MM.1S (cell line): ENCODE measurements around the gene MICAL2.
A peak's percentile ranks its signal among the peaks of the same experiment; 100 is the strongest.

ENCODE experiments used
- DNase-seq: peaks from one replicate; pipeline ENCODE4 v3.0.0-alpha.2; 2015
- H2AFZ ChIP-seq: fragments of 300-600 bp; sonication (generic); 2 replicates; pipeline ENCODE4 v1.6.0; 2016; ENCODE audit warnings: antibody characterized with exemption, low read length
- H3F3A ChIP-seq: fragments of 300-600 bp; sonication (generic); 2 replicates; pipeline ENCODE4 v1.6.1; 2016; ENCODE audit warnings: mild to moderate bottlenecking, antibody characterized with exemption, low read length, moderate library complexity, mixed read lengths; ENCODE audit not compliant: insufficient read depth
- H3K27ac ChIP-seq: fragments of 300-600 bp; sonication (generic); 2 replicates; pipeline ENCODE4 v1.5.1; 2016; ENCODE audit warnings: mild to moderate bottlenecking, low read length
- H3K27me3 ChIP-seq: fragments of 300-600 bp; sonication (generic); replicated peaks from 2 replicates; pipeline ENCODE4 v1.6.0; 2016; ENCODE audit warnings: low read length; ENCODE audit not compliant: insufficient read depth
- H3K36me3 ChIP-seq: fragments of 300-600 bp; sonication (generic); replicated peaks from 2 replicates; pipeline ENCODE4 v1.6.1; 2016; ENCODE audit warnings: mild to moderate bottlenecking, low read length, mixed read lengths; ENCODE audit not compliant: insufficient read depth
- H3K4me1 ChIP-seq: fragments of 300-600 bp; sonication (generic); 2 replicates; pipeline ENCODE4 v1.6.1; 2016; ENCODE audit warnings: low read length, mixed read lengths
- H3K4me2 ChIP-seq: fragments of 300-600 bp; sonication (generic); 2 replicates; pipeline ENCODE4 v1.6.0; 2016; ENCODE audit warnings: low read depth, low read length
- H3K4me3 ChIP-seq: fragments of 300-600 bp; sonication (generic); 2 replicates; pipeline ENCODE4 v1.5.1; 2016; ENCODE audit warnings: low read length, mixed read lengths
- H3K79me2 ChIP-seq: fragments of 300-600 bp; sonication (generic); 2 replicates; pipeline ENCODE4 v1.6.1; 2016; ENCODE audit warnings: mixed run types, low read length, mixed read lengths
- H3K9ac ChIP-seq: fragments of 300-600 bp; sonication (generic); 2 replicates; pipeline ENCODE4 v1.6.1; 2016; ENCODE audit warnings: low read length, mixed read lengths
- H3K9me2 ChIP-seq: fragments of 300-600 bp; sonication (generic); replicated peaks from 2 replicates; pipeline ENCODE4 v1.6.1; 2016; ENCODE audit warnings: mild to moderate bottlenecking, low read length, mixed read lengths; ENCODE audit not compliant: insufficient read depth
- H3K9me3 ChIP-seq: fragments of 300-600 bp; sonication (generic); replicated peaks from 2 replicates; pipeline ENCODE4 v1.6.1; 2016; ENCODE audit warnings: mild to moderate bottlenecking, low read length, mixed read lengths; ENCODE audit not compliant: insufficient read depth
- H4K20me1 ChIP-seq: fragments of 300-600 bp; sonication (generic); 2 replicates; pipeline ENCODE4 v1.6.1; 2016; ENCODE audit warnings: mild to moderate bottlenecking, low read length, moderate library complexity, mixed read lengths; ENCODE audit not compliant: insufficient read depth
- CTCF ChIP-seq: fragments of 300-600 bp; sonication (generic); IDR thresholded peaks from 2 replicates; pipeline ENCODE4 v1.5.1; 2016; ENCODE audit warnings: antibody characterized with exemption, low read length, mixed read lengths
- EZH2 ChIP-seq: fragments of 300-600 bp; sonication (generic); optimal IDR thresholded peaks from 2 replicates; pipeline ENCODE3; 2017; ENCODE audit warnings: low read depth, mild to moderate bottlenecking, antibody characterized with exemption, low read length, mixed read lengths
- EZH2phosphoT487 ChIP-seq: fragments of 300-600 bp; sonication (generic); IDR thresholded peaks from 2 replicates; pipeline ENCODE4 v1.6.1; 2018; ENCODE audit warnings: antibody characterized with exemption, low read length

The MICAL2 gene

GRCh38 chr11:12211331-12212065 lies 101.1 kb downstream of the MICAL2 start:
- Histone ChIP-seq H3F3A (no peaks in the 10 kb centered on the region), H2AFZ (peak overlapping the region; percentile 70), H3K79me2 (no peaks in the 10 kb centered on the region), H3K4me1 (peaks cover 21% of the 10 kb centered on the region), H3K4me3 (0 out of 2 replicates have a peak overlapping the region, but pooled peaks have one; percentile 14), H3K9ac (peak overlapping the region; percentile 5; the same call in 1 of the 2 replicates), H3K27me3 (no peaks in the 10 kb centered on the region), H3K4me2 (peak overlapping the region; percentile 53; the same call in 1 of the 2 replicates), H3K27ac (peak overlapping the region; percentile 84), H3K9me3 (no peaks in the 10 kb centered on the region), H4K20me1 (no peaks in the 10 kb centered on the region), H3K9me2 (no peaks in the 10 kb centered on the region), H3K36me3 (no peaks in the 10 kb centered on the region)
- TF ChIP-seq EZH2phosphoT487 (no peak), EZH2 (no peak), CTCF (no peak)
- DNase-seq: peak; percentile 62

GRCh38 chr11:12212174-12212820 lies 101.9 kb downstream of the MICAL2 start:
- no peak for DNase-seq
- no peaks in the 10 kb centered on the region for H3K36me3 ChIP-seq

GRCh38 chr11:12212821-12213185 lies 102.4 kb downstream of the MICAL2 start:
- no peak for TF ChIP-seq EZH2
- TF ChIP-seq EZH2phosphoT487: no peak
- TF ChIP-seq CTCF: no peak
- H3K79me2 ChIP-seq: no peaks in the 10 kb centered on the region
- no peak overlapping the region for H3K27ac ChIP-seq

More at GRCh38 chr11:12212174-12212820, 101.9 kb downstream of the MICAL2 start:
- Histone ChIP-seq H3K9me2 (no peaks in the 10 kb centered on the region), H3K79me2 (no peaks in the 10 kb centered on the region), H3K27ac (peak overlapping the region; percentile 84; the same call in 1 of the 2 replicates), H3K4me3 (no peak overlapping the region), H3K4me1 (peaks cover 21% of the 10 kb centered on the region), H3K27me3 (no peaks in the 10 kb centered on the region), H3F3A (no peaks in the 10 kb centered on the region), H3K4me2 (0 out of 2 replicates have a peak overlapping the region, but pooled peaks have one; percentile 53), H3K9ac (no peak overlapping the region), H2AFZ (no peak overlapping the region), H3K9me3 (no peaks in the 10 kb centered on the region), H4K20me1 (no peaks in the 10 kb centered on the region)
- TF ChIP-seq EZH2phosphoT487: no peak
- no peak for TF ChIP-seq CTCF
- no peak for TF ChIP-seq EZH2

More at GRCh38 chr11:12212821-12213185, 102.4 kb downstream of the MICAL2 start:
- Histone ChIP-seq H3F3A (no peaks in the 10 kb centered on the region), H3K9me3 (no peaks in the 10 kb centered on the region), H4K20me1 (no peaks in the 10 kb centered on the region), H3K36me3 (no peaks in the 10 kb centered on the region), H3K4me1 (peaks cover 21% of the 10 kb centered on the region), H3K27me3 (no peaks in the 10 kb centered on the region), H3K9me2 (no peaks in the 10 kb centered on the region), H3K4me3 (no peak overlapping the region), H3K4me2 (no peak overlapping the region), H2AFZ (no peak overlapping the region), H3K9ac (no peak overlapping the region)
- no peak for DNase-seq
